Lower leg skin (tissue), 3 donors: ENCODE measurements around the gene MINDY4.

ENCODE experiments used
- CTCF ChIP-seq, 3 donors: fragments of 450-650 bp; IDR thresholded peaks; one replicate each; pipeline ENCODE4 v1.5.1; 2016; ENCODE audit warnings: antibody characterized with exemption in 3 of 3, mild to moderate bottlenecking in 3 of 3, moderate library complexity in 2 of 3
- POLR2A ChIP-seq, 2 donors: fragments of 450-650 bp; IDR thresholded peaks; one replicate each; pipeline ENCODE4 v1.6.1; 2016 to 2017; ENCODE audit warnings: antibody characterized with exemption in 2 of 2, mild to moderate bottlenecking in 1 of 2, moderate library complexity in 1 of 2

- TF ChIP-seq CTCF (IDR thresholded peaks at IDR 0.05) (no peak), POLR2A (IDR thresholded peaks at IDR 0.05) (no peak)
Measured at GRCh38 chr7:30814700-30815387, 43.6 kb downstream of the MINDY4 start.
